GM20000 (cell line): ENCODE data around the gene CREBBP.
"Not testable (repeated sequence)": the region's sequence is repeated elsewhere in the genome, so short reads cannot be mapped to it uniquely, and the experiment has no call there.

Source experiments
- DNase-seq: peaks from one replicate; pipeline ENCODE4 v3.0.0; 2012; ENCODE audit warnings: low spot score
- CTCF ChIP-seq: IDR thresholded peaks from 2 replicates; pipeline ENCODE4 v1.5.1; 2012; ENCODE audit warnings: mild to moderate bottlenecking, control low read depth; ENCODE audit errors: extremely low read depth, missing control alignments

Gene CREBBP

DNA sequence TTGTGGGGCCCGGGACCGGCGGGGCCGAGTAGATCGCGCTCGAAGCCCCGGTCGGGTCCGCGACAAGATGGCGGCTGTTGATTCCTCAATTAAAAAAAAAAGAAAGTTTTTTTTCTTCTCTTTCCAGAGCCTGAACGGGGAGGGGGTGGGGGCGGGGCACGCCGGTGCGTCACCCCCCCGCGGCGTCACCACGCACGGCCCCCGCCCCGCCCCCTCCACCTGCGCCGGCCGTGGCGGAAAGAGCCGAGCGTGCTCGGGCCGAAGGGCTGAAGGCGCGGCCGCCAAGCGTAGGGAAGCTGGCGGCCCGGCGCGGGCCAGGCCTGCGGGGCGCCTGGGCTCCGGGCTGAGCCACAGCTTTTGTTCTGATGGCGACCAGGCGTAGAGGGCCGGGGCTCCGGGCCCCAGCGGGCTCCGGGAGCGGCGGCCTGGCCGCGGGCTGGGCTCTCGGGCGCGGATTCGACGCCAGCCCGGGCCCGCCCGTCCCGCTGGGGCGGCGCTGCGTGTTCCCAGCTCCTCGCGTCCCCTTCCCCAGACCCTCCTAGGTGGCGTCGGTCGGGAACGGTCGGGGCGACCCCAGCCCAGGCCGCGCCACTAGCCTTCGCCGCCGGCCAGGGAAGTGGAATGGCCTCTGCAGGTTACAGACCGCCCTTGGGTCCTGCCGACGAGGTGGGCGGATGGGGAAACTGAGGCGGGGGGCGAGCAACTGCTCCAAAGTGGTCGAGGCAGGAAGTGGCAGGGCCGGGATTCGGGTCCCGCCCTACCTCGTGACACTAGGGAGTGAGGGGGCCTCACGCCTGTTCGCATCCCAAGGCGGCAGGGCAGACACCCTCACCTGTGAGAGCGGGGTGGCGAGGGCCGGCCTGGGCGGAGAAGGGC lies at the start of gene CREBBP:
Gene CREBBP (minus strand): TSS at position 91 of the 876 bp plus-strand sequence. CDS start 797 bp downstream, outside the sequence.
- TF ChIP-seq CTCF, result no peak
- DNase-seq, result peak; percentile 98

- not testable (repeated sequence) for DNase-seq
Observed at GRCh38 chr16:3927147-3927546, 46.6 kb upstream of the CREBBP start.

DNA sequence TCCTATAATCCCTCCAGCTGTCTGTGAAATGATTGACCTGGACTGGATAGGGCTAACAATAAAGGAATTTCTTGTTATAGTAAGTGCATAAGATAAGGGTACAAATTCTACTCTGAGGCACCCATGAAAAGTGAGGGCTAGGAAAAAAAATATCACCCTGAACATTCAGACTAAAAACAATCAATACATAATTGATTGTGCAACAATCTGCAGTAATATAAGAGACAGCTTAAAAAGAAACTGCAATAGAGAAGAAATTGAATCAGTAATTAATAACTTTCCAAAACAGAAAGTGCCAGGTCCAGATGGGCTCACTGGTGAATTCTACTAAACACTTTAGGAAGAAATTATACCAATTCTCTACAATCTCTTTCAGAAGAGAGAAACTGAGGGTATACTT lies 44.2 kb upstream of the CREBBP start:
- DNase-seq, result no peak
- no peak for TF ChIP-seq CTCF

GRCh38 chr16:3922241-3922640 lies 41.7 kb upstream of the CREBBP start:
- DNase-seq, result no peak
- TF ChIP-seq CTCF, result no peak

- no peak for DNase-seq
- no peak for TF ChIP-seq CTCF
Observed at GRCh38 chr16:3920206-3920605, 39.7 kb upstream of the CREBBP start.

GRCh38 chr16:3919413-3919812 lies 38.9 kb upstream of the CREBBP start:
- TF ChIP-seq CTCF, result no peak
- no peak for DNase-seq

- no peak for TF ChIP-seq CTCF
- no peak for DNase-seq
Observed at GRCh38 chr16:3915426-3916260, 35.1 kb upstream of the CREBBP start.
